T-helper 1 cell (primary cell): ENCODE data around the gene LCP1.
A peak's percentile ranks its signal among the peaks of the same experiment; 100 is the strongest.
"Not testable (repeated sequence)": the region's sequence is repeated elsewhere in the genome, so short reads cannot be mapped to it uniquely, and the experiment has no call there.

ENCODE experiments used
- DNase-seq, 5 donors: peaks; one replicate each; pipeline ENCODE4 v3.0.0-alpha.2; 2012 to 2020
- total RNA-seq, 4 donors: gene quantifications; one replicate each; lab custom pipeline; 2026; lab: John Stamatoyannopoulos, UW

LCP1 gene
- total RNA-seq = 931 to 1,226 (median 1,033) reads per million in 4 donors

- DNase-seq = peak; percentile 54 to 97 (median 80)
These were observed at the start of gene LCP1 for GRCh38 chr13:46181840-46182490. TSS of gene LCP1 (minus strand) at chr13:46182177. CDS start at chr13:46159662, 22,515 bp downstream.

- DNase-seq = no peak
These were observed 47.3 kb upstream of the LCP1 start for GRCh38 chr13:46229251-46229650.

- DNase-seq = peak in 1 of 5 donors; percentile 7
These were observed 38.3 kb upstream of the LCP1 start for GRCh38 chr13:46220234-46220633.

- DNase-seq = not testable (repeated sequence)
These were observed 32.8 kb upstream of the LCP1 start for GRCh38 chr13:46214741-46215140.

- DNase-seq = peak in 1 of 5 donors; percentile 5
These were observed 31.3 kb upstream of the LCP1 start for GRCh38 chr13:46213242-46213641.

GRCh38 chr13:46211483-46212351, 29.7 kb upstream of the LCP1 start, which contains the start of gene LRRC63:
TSS of gene LRRC63 (plus strand) at chr13:46211928. CDS start at chr13:46213035, 1,107 bp downstream.
- peak; percentile 68 to 83 (median 73) for DNase-seq

GRCh38 chr13:46211116-46211482, 29.1 kb upstream of the LCP1 start:
- DNase-seq = peak in 3 of 5 donors; percentile 9 to 60 (median 18)

GRCh38 chr13:46210362-46211083, 28.5 kb upstream of the LCP1 start:
- DNase-seq = no peak

GRCh38 chr13:46207828-46208227, 25.9 kb upstream of the LCP1 start:
- DNase-seq = no peak

- DNase-seq = no peak
These were observed 24.2 kb upstream of the LCP1 start for GRCh38 chr13:46206143-46206542.

- no peak for DNase-seq
These were observed 21.0 kb upstream of the LCP1 start for GRCh38 chr13:46202966-46203365.

GRCh38 chr13:46202188-46202795, 20.3 kb upstream of the LCP1 start:
- peak in 1 of 5 donors; percentile 59 for DNase-seq

- DNase-seq = no peak
These were observed 16.8 kb upstream of the LCP1 start for GRCh38 chr13:46198696-46199193.

- DNase-seq = no peak
These were observed 15.5 kb upstream of the LCP1 start for GRCh38 chr13:46197299-46198048.

GRCh38 chr13:46195016-46195415, 13.0 kb upstream of the LCP1 start:
- no peak for DNase-seq

- no peak for DNase-seq
These were observed 10.4 kb upstream of the LCP1 start for GRCh38 chr13:46192412-46192811.

- no peak for DNase-seq
These were observed 3.7 kb upstream of the LCP1 start for GRCh38 chr13:46185634-46186033.

GRCh38 chr13:46184277-46184699, 2.3 kb upstream of the LCP1 start:
- peak; percentile 33 to 87 (median 60) for DNase-seq

- DNase-seq = no peak
These were observed 1.3 kb upstream of the LCP1 start for GRCh38 chr13:46183018-46183946.

- no peak for DNase-seq
These were observed 507 bp upstream of the LCP1 start for GRCh38 chr13:46182491-46182877.
